GM21529 (cell line): ENCODE measurements around the gene TEX26.
"Not testable (repeated sequence)": the region's sequence is repeated elsewhere in the genome, so short reads cannot be mapped to it uniquely, and the experiment has no call there.

Source experiments
- ATAC-seq: cut with Tn5 transposase; IDR thresholded peaks from one replicate; pipeline ENCODE4 v1.9.1; 2021; ENCODE audit not compliant: unreplicated experiment

The TEX26 gene

DNA sequence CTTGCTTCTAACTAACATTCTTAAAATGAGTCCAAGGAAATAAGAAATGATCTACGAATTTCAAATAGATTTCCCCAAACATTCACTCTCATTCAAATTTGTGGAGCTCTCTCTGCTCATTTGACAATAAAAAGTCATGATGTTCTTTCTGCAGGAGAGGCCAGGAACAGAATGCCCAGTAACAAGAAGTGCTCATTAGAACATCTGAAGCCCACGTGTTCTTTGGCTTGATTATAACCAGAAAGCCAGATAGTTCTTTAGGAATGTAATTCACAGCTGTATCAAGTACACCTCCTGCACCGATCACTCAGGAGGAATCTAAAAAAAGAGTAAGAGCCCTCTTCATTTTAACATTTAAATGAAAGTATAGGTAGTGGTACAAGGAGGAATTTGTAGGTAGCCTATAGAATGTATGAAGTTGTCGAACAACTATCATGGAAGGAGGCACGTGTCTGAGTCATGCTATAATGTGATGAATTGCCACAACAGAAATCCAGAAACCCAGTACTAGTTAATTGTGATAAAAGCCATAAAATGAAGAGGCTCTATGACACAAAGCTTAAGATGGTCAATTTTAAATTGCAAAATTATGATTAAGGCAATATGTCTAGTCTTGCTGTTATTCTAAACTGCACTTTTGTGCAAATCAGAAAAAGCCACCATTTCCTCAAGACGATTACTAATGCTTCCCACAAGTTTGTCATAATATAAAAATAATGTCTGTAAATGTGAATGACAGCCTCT, 13.6 kb upstream of the TEX26 start:
- ATAC-seq, result no peak

DNA sequence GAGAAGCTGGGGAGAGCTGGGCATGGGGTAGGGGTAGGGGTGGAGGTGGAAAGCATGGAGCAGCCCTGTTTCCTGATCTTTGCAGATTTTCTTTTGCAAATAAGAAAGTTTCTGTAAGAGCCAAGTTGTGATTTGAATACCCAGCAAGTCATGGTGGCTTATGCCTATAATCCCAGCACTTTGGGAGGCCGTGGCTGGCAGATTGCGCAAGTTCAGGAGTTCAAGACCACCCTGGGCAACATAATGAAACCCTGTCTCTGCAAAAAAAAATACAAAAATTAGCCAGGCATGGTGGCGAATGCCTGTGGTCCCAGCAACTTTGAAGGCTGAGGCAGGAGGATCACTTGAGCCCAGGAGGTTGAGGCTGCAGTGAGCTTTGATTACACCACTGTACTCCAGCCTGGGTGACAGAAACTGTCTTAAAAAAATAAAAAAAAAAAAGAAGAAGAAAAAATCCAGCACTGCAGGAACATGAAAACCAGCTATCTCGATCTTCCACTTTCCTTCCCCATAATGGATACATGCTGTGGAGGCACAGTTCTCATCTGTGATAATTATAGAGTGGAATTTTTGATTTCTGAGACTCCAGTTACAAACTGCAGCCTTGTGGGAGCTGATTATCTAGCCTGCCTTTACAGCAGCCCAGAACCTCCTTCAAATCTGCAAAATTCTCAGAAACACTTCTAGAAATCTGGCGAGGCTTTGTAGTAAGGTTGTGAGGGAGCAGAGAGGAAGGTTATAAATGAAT, 12.1 kb upstream of the TEX26 start:
- ATAC-seq, result no peak

DNA sequence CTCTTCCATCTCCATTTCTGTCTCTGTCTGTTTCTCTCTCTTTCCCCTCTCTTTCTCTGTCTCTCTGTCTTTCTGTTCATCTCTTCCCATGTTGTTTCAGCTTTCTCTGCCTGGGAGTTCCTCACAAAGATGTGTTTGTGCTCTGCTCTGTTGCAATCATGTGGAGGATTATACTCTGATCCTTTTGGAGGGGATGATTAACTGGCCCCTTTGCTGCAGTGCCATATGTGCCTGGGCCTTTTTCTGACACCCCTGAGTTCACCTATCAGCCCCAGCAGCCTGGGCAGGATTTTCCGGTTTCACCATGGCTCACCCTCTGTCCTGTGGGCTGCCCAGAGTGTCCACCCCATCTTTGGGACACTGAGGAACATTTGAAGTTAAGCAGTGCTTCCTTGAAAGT, 9.0 kb upstream of the TEX26 start:
- no peak for ATAC-seq

DNA sequence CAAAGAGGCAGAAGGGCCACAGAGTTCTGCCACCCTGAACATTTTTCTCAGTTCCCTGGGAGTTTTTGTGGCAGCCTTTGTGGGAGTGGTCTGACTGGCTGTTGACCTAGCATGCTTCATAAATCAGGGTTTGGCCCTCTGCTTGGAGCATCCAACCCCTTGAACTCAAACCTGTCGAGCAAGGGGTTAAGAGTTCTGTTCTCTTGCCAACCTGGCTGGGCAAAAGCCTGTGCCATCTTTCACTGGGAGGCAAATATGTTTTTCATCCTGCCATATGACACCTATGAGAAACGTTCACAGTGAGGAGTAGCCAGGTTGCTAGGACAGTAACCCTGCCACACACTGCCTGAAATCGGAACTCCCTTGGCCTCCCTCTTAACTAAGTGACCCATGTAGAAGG, 7.7 kb upstream of the TEX26 start:
- no peak for ATAC-seq

DNA sequence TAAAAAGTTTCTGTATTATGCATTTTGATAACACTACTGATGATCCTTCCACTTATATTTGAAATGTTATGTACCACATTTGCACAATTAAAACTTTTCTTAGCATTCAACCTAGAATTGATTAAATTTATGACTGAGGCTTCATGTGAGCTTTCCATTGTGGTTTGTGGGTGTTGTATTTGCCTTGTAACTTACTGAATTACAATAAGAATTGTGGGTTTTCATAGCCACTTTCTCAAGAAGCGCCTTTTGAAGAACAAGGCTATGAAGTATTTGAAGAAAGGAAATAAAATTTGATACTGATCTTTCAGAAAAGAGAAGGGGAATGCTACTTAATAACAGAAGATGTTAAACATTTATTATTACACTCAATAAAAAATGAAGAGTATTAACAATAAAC, 7.0 kb upstream of the TEX26 start:
- ATAC-seq, result no peak

DNA sequence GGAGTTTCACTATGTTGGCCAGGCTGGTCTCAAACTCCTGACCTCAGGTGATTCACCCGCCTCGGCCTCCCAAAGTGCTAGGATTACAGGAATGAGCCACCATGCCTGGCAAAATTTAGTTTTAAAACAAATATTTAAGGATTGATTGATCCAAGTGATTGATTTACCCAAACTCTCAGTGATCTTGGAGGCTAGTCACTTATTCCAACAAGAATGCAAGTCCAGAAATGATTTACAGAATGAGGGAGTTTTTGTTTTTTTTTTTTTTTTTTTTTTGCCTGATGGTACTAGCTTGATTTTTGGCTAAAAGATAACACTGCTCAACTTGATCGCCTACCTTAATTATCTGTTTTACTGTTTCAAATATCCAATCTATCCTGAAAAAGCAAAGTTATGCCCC, 5.7 kb upstream of the TEX26 start:
- ATAC-seq, result no peak

DNA sequence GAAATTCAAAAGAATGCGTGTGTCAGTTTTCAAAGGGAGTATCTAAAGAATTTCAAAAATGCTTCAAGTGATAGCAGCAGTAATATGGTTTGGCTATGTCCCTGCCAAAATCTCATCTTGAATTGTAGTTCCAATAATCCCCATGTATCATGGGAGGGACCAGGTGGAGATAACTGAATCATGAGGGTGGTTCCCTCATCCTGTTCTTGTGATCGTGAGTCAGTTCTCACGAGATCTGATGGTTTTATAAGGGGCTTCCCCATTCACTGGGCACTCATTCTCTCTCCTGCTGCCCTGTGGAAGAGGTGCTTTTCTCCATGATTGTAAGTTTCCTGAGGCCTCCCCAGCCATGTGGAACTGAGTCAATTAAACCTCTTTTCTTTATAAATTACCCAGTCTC, 5.3 kb upstream of the TEX26 start:
- ATAC-seq, result not testable (repeated sequence)

DNA sequence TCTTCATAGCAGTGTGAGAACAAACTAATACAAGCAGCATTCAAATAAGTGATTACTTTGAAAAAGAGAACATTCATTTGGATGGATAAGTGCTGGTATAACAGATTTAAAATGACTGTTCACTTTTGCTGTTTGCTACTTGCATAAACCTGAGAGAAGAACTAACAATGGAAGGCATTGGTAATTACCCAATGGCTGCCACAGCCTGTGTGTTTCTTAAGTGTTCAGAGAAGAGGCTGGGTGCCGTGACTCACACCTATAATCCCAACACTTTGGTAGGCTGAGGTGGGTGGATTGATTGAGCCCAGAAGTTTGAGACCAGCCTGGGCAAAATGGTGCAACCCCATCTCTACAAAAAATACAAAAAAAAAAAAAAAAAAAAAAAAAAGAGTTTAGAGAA, 4.9 kb upstream of the TEX26 start:
- no peak for ATAC-seq

DNA sequence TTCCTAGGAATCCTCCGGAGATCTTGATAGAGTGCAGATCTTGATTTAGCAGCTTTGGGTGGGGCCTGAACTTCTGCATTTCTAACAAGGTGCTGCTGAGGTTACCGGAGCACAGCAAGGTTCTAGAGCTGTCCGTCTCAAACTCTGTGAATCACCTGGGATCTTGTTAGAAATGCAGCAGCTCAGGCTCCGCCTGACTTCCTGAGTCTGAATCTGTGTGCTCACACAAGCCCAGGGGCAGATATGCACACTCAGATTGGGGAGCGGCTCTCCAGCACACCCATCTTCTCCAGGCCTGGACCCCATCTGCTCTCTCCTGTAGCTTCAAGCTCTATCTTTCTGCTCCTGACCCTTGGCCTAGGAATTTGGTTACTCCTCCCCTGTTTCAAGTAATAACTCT, 3.5 kb upstream of the TEX26 start:
- no peak for ATAC-seq

DNA sequence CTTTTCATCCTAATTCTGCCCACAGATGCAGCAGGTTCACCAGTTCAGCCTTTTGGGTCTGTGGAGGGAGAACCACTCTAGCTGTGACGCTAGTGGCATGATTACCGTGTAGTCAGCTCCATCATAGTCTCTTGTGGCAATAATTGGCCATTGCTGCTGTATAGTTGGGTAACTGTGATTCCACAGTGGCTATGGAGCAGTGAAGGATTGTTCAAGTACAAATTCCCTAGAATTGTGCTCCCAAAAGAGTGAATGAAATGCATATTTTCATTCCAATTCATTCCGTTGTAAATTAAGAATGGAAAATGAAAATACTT, 856 bp downstream of the TEX26 start:
- no peak for ATAC-seq

DNA sequence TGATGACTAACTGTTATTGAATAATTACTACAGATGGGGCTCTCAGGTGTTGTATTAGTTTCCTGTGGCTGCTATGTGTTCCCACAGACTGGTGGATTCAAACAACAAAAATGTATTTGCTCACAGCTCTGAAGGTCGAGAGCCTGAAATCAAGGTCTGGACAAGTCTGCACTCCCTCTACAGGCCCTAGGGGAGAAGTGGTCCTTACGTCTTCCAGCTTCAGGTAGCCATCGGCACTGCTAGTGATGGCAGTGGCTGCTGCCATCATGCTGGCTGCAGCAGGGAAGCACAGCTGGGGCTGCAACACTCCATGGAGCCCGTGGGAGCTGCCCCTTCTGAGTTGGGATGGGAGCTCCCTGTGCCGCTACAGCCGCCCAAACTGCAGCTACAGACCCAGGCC, 1.9 kb downstream of the TEX26 start:
- no peak for ATAC-seq

DNA sequence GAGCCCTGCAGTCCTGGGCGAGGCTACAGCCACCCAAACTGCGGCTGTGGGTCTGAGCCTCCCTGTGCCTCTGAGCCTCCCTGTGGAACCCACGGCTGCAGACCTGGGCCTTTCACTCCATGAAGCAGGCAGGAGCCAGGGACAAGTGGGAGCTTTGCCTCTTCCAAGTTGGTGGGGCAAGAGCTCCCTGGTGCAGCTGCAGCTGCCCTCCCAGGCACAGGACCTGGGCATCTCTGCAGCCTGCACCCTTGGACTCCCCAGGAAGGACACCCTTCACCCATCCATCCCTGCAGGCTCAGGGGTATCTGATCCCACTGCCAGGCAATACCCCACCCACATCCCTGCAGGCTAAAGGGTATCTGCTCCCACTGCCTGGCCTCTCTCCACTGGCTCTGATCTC, 2.3 kb downstream of the TEX26 start:
- no peak for ATAC-seq

DNA sequence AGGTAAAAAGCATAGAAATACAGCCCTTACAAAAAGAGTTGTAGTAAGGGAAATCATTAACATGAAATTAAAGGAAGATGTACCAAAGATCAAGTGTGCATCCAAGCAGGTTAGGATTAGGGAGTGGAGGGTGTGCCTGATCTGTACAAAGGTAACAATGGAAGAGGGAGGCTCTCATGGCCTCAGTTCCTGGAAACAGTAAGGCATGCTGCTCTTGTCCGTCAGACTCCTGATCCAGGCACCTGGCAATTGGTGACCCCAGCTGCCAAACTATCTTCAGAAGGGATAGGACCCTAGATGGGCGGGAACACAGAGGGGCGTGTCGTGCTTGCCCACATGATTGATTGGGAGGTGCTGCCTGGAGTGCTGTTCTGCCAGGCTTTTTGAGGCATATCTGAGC, 4.5 kb downstream of the TEX26 start:
- no peak for ATAC-seq

DNA sequence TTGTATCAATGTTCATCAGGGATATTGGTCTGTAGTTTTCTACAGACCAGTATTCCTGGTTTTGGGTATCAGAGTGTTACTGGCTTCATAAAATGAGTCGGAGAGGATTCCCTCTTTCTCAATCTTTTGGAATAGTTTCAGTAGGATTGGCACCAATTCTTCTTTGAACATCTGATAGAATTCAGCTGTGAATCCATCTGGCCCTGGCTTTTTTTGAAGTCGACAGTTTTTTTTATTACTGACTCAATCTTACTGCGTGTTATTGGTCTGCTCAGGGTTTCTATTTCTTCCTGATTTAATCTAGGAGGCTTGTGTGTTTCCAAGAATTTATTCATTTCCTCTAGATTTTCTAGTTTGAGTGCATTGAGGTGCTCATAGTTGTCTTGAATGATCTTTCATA, 11.4 kb downstream of the TEX26 start:
- no peak for ATAC-seq

DNA sequence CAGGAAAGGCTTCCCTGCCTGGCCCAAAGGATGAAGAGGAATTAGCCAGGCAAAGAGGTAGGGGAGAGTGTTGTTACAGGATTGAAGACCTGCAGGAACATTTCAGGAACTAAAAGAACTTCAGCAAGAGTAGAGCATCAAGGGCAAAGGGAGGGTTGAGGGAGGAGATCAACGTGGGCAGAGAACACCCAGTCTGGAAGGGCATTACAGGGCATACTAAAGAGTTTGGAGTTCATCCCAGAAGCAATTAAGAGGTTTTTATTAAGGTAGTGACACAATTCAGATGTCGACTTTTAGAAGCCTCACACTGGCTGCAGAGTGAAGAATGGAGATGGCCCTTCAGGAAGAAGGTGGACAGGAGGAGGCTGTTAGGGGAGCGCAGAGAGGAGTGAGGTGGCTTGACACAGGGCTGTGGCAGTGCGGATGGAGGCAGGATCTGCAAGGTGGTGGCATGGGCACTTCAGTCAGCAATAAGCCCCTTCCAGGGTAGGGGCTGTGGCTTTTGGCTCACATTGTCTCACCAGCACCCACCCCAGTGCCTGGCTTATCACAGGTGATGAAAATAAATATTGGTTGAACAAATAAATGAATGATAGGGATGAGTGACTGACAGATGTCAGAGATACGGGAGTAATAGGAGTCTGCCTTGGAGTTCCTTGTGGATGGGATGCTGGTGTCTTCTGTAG, 24.9 kb downstream of the TEX26 start:
- no peak for ATAC-seq

DNA sequence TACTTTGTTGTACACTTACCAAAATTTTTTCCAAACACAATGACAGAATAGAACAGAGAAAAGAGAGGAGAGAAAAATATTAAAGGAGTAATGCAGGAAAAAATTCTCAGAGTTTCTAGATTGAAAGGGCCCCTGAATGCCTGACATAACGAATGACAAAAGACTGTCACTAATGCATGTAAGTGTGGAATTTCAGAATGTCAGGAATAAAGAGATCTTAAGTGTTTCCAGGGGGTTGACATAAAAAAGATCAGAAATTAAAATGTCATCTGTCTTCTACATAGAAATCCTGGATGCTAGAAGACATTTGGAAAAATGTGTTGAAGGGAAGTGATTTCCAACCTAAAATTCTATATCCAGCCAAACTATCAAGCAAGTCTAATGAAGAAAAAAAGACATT, 27.2 kb downstream of the TEX26 start:
- ATAC-seq, result no peak

DNA sequence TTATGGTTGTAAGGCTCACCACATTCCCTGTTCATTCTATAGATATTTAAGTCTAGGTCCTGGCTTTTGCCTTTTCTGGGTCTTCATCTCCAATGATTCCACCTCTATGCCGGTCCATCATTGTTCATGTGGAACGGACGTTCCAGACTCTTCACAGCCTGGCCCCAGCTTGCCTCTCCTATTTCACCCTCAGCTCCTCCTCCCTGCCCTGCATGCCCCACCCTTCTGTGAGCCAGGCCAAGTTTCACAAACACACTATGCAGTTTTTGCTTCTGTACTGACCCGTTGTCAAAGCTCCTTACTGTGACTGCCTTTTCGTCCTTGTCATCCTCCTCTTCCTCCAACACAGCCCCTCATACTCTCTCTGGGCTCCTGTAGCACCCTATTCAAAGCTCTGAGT, 31.3 kb downstream of the TEX26 start:
- ATAC-seq, result no peak

DNA sequence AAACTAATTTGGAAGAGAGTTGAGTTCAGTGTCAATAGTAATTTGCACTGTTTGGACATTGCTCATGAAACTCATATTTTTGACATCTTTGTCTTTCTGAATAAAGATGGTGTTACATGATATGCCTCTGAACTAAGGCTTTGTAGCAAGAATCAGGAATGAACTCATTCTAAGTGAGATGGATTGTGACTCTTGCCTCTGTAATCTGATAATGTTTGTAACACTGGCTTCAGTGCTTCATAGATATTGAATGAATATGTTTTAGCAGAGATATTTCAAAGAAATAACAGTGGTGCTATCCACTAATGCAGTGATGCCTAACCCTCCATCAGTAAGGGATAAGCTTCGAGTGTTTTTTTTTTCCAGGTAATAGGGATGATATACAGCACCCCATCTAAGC, 32.9 kb downstream of the TEX26 start:
- no peak for ATAC-seq

DNA sequence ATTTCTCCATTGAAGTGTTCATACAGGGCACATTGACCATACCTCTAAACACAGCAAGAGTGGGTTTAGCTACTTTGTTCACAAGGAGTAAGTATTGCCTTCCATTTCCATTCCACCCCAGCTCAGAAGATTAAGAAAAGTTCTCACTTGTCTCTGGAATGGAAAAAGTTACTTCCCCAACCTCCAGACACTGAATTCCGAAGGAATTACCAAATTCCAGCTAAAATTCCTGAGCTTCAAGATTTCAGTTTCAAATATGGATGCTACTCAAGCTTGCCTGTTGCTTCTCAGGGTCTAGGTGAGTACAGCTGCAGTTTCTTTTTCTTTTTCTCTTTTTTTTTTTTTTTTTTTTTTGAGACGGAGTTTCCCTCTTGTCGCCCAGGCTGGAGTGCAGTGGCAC, 33.6 kb downstream of the TEX26 start:
- ATAC-seq, result no peak

DNA sequence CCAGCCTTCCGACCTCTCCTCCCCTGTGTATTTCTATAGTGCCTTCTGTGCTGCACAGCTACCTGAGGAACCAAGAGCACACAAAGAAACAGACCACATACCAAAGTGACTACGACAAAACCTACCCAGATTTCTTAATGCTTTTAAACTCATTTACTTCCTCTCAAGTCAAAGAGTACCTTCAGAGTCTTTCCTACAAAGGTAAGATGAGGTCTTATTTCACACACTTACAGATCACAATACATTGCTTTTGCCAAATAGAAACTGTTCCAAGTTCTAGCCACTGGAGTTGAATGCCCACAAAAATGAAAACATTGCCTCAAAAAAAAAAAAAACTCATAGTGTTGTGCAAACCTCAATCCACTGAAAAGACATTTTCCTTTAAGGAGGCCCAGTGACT, 36.4 kb downstream of the TEX26 start:
- ATAC-seq, result no peak

DNA sequence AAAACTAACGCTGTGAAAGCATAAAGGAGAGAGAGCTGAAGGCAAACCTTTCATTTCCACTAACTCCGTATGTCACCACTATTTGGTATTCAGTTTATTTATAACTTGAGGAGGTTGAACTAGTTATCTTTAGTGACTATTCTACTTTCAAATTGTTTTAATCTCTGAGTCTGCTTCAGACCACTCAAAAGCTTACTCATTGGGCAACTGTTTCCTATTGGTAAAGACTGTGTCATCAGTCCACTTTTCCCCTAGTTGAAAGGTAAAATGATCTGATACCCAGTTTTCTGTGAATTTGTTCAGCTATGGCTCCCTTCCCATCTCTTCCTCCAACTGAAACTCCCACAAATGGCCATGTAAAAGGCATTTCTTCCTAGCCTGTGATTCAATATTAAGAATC, 39.1 kb downstream of the TEX26 start:
- no peak for ATAC-seq

DNA sequence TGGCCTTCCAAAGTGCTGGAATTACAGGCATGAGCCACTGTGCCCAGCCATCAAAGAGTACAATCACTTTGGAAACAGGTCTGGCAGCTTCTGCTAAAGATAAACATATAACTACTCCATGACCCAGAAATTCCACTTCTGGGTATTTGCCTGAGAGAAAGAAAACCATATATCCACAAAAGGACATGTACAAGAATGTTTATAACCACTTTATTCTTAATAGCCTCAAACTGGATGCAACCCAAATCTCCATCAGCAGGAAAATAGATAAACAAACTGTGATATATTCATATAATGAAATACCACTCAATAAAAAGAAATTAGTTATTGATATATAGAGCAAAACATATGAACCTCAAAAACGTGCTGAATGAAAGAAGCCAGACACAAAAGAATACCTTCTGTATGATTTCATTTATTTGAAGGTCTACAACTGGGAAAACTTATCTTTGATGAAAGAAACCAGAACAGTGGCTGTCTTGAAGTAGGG, 40.5 kb downstream of the TEX26 start:
- ATAC-seq, result no peak
